Thymus (tissue), 11 donors: ENCODE data around the gene RBM19. TPM values are rescaled to one million over a fixed set of nuclear protein-coding genes. Genes with fewer than 3 reads are reported as not detected.

ENCODE experiments used
- DNase-seq, 9 donors: peaks; one replicate each; pipeline ENCODE4 v3.0.0-alpha.2; 2013; ENCODE audit warnings: low spot score in 9 of 9, low read depth in 6 of 9, missing footprints in 1 of 9
- H3K27ac ChIP-seq, 2 donors: one replicate each; pipeline ENCODE4 v1.5.1; 2013; ENCODE audit warnings: control low read depth in 1 of 2, low read depth in 1 of 2, low read length in 1 of 2, mild to moderate bottlenecking in 1 of 2, moderate library complexity in 1 of 2
- H3K27me3 ChIP-seq, 2 donors: one replicate each; pipeline ENCODE4 v1.5.1; 2013; ENCODE audit warnings: low read length in 1 of 2; ENCODE audit not compliant: control insufficient read depth in 2 of 2, insufficient read depth in 1 of 2
- H3K36me3 ChIP-seq, 2 donors: one replicate each; pipeline ENCODE4 v1.5.1; 2013; ENCODE audit warnings: low read length in 1 of 2, mild to moderate bottlenecking in 1 of 2, moderate library complexity in 1 of 2; ENCODE audit not compliant: control insufficient read depth in 2 of 2, insufficient read depth in 2 of 2
- H3K4me1 ChIP-seq, 2 donors: one replicate each; pipeline ENCODE4 v1.5.1; 2013; ENCODE audit warnings: low read length in 2 of 2; ENCODE audit not compliant: control insufficient read depth in 2 of 2, insufficient read depth in 2 of 2
- H3K4me3 ChIP-seq, 2 donors: one replicate each; pipeline ENCODE4 v1.5.1; 2013; ENCODE audit warnings: low read length in 2 of 2, control low read depth in 1 of 2, mild to moderate bottlenecking in 1 of 2
- H3K9me3 ChIP-seq, 2 donors: one replicate each; pipeline ENCODE4 v1.5.1; 2013; ENCODE audit warnings: low read length in 1 of 2, mild to moderate bottlenecking in 1 of 2; ENCODE audit not compliant: control insufficient read depth in 2 of 2, insufficient read depth in 1 of 2
- WGBS: extraction: QIAGEN DNeasy Blood & Tissue Kit; methylation state at CpG from one replicate; pipeline ENCODE4 v1.1.7; 2013; 5-methylcytosine and 5-hydroxymethylcytosine counted together
- polyA plus RNA-seq: library from polyadenylated mRNA; stranded (reverse); fragments of 200-250 nt; gene quantifications from one replicate; pipeline ENCODE4 v1.2.3, GENCODE V29; 2013
- total RNA-seq: library from RNA; stranded (reverse); fragments of 120-200 nt; gene quantifications from one replicate; pipeline ENCODE4 v1.2.4, GENCODE V29; 2013
- donor health status: healthy.

Gene RBM19
- total and polyA plus RNA-seq, 2 donors, result 16.0 to 24.2 TPM

- Histone ChIP-seq H3K27ac (no peak overlapping the region), H3K9me3 (no peaks in the 10 kb centered on the region), H3K36me3 (no peaks in the 10 kb centered on the region), H3K4me3 (no peak overlapping the region), H3K27me3 (no peaks in the 10 kb centered on the region), H3K4me1 (no peaks in the 10 kb centered on the region)
- over 99% methylated on average over 2 of the region's 2 CpGs for WGBS
- no peak for DNase-seq
Observed at GRCh38 chr12:113888435-113888834, 77.7 kb downstream of the RBM19 start.

DNA sequence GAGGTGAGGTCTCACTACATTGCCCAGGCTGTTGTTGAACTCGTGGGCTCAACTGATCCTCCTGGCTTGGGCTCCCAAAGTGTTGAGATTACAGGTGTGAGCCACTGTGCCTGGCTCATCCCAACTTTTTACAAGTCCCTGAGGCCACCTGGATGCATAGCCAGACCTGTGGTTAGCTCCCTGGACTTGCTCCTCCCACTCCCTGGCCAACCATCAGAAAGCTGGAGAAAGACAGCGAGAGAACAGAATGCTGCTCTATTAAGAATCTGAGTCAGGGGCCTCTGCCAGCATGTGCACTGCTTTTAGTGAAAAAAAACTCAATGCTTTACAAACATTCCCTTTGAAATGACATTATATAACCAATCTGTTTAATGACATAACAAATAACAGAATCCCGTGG is 78.2 kb downstream of the RBM19 start:
- no peak overlapping the region for H3K27ac ChIP-seq
- H3K4me3 ChIP-seq, result no peak overlapping the region
- H3K4me1 ChIP-seq, result no peaks in the 10 kb centered on the region
- WGBS, result 100% methylated on average over 3 of the region's 3 CpGs
- H3K27me3 ChIP-seq, result no peaks in the 10 kb centered on the region
- H3K9me3 ChIP-seq, result no peaks in the 10 kb centered on the region
- H3K36me3 ChIP-seq, result no peaks in the 10 kb centered on the region
- DNase-seq, result no peak

DNA sequence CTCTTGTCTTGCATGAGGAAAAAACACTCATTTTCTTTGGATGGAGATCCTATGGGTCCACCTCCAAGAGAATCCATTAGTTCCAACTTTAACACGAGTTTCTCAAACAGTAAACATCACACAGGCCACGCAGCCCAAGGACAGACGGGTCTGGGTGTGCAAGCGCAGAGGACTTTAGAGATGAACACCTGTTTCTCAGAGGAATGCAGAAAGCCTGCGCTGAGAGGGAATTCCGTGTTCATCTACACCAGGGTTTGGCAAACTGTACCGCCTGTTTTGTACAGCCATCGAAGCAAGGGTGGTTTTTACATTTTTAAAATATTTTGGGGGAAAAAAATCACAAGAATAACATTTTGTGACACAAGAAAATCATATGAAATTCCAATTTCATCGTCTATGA is 79.4 kb downstream of the RBM19 start:
- no peaks in the 10 kb centered on the region for H3K27me3 ChIP-seq
- no peaks in the 10 kb centered on the region for H3K9me3 ChIP-seq
- H3K36me3 ChIP-seq, result no peaks in the 10 kb centered on the region
- H3K4me3 ChIP-seq, result no peak overlapping the region
- no peak for DNase-seq
- 98% methylated on average over 9 of the region's 9 CpGs for WGBS
- no peaks in the 10 kb centered on the region for H3K4me1 ChIP-seq
- no peak overlapping the region for H3K27ac ChIP-seq

- H3K4me3 ChIP-seq, result no peak overlapping the region
- DNase-seq, result no peak
- 97% methylated on average over 3 of the region's 3 CpGs for WGBS
- H3K9me3 ChIP-seq, result no peaks in the 10 kb centered on the region
- no peaks in the 10 kb centered on the region for H3K27me3 ChIP-seq
- no peaks in the 10 kb centered on the region for H3K36me3 ChIP-seq
- H3K4me1 ChIP-seq, result no peaks in the 10 kb centered on the region
- no peak overlapping the region for H3K27ac ChIP-seq
Observed at GRCh38 chr12:113884392-113884791, 81.7 kb downstream of the RBM19 start.

- WGBS, result 94% methylated on average over 2 of the region's 2 CpGs
- H3K36me3 ChIP-seq, result peaks cover 0 to 3% of the 10 kb centered on the region in 2 donors
- no peaks in the 10 kb centered on the region for H3K9me3 ChIP-seq
- no peak overlapping the region for H3K4me3 ChIP-seq
- DNase-seq, result no peak
- no peaks in the 10 kb centered on the region for H3K27me3 ChIP-seq
- H3K4me1 ChIP-seq, result no peaks in the 10 kb centered on the region
- H3K27ac ChIP-seq, result no peak overlapping the region
Observed at GRCh38 chr12:113882690-113883089, 83.4 kb downstream of the RBM19 start.

DNA sequence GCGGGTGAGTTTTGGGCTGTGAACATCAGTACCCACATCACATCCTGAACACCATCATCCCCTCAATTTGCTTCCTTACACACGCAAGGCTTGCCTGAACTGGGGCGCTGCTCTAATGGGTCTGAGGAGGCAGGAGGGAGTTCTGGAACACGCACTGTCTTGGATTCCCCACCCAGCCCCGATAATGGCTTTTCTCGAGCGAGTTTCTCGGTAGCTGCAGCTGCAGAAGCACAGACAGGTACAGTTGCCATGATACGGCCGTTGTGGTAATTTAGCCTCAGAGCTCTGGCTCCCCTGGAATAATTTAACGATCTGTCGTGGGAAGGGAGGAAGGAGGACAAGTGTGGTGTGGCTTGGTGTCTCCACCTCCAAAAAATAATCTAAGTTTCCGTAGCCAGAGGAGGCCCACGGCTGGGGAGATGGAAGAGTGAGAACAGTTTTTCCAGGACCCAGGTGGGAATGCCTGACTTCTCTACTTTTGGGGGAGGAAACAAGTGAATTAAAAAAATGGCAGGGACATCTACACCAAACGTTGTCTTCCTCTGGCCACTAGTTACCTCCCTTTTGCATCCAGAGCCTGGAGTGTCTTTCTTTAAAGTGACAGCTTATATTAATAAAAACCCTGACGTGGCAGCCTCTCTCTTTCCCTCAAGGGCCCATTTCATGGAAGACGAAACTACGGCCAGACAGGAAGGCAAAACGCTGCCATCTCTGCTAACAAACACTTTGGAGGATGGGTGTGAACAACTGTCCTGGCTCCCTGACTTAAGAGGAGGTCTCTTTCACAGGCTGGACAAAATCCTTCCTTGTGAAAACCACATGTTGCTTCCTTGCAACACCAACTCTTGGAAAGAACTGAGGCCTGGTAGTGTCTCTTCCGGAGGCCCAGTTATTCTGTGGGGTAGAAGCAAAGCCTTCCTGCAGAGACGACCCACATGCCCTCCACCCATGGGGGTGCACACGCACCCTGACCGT is 84.8 kb downstream of the RBM19 start:
- Histone ChIP-seq H3K36me3 (peaks cover 0 to 6% of the 10 kb centered on the region in 2 donors), H3K9me3 (no peaks in the 10 kb centered on the region), H3K4me3 (no peak overlapping the region), H3K27ac (no peak overlapping the region), H3K4me1 (no peaks in the 10 kb centered on the region), H3K27me3 (no peaks in the 10 kb centered on the region)
- 94% methylated on average over 23 of the region's 23 CpGs for WGBS
- DNase-seq, result no peak

- H3K9me3 ChIP-seq, result no peaks in the 10 kb centered on the region
- 95% methylated on average over 11 of the region's 11 CpGs for WGBS
- no peak for DNase-seq
- H3K27me3 ChIP-seq, result no peaks in the 10 kb centered on the region
- peaks cover 0 to 6% of the 10 kb centered on the region in 2 donors for H3K36me3 ChIP-seq
- H3K4me1 ChIP-seq, result no peaks in the 10 kb centered on the region
- no peak overlapping the region for H3K27ac ChIP-seq
- H3K4me3 ChIP-seq, result no peak overlapping the region
Observed at GRCh38 chr12:113880326-113880725, 85.8 kb downstream of the RBM19 start.

- H3K27ac ChIP-seq, result no peak overlapping the region
- H3K4me1 ChIP-seq, result no peaks in the 10 kb centered on the region
- 97% methylated on average over 3 of the region's 3 CpGs for WGBS
- H3K36me3 ChIP-seq, result peaks cover 0 to 10% of the 10 kb centered on the region in 2 donors
- no peak for DNase-seq
- no peak overlapping the region for H3K4me3 ChIP-seq
- no peaks in the 10 kb centered on the region for H3K27me3 ChIP-seq
- no peaks in the 10 kb centered on the region for H3K9me3 ChIP-seq
Observed at GRCh38 chr12:113879658-113880057, 86.5 kb downstream of the RBM19 start.

- no peak overlapping the region for H3K4me3 ChIP-seq
- H3K27me3 ChIP-seq, result no peaks in the 10 kb centered on the region
- no peaks in the 10 kb centered on the region for H3K9me3 ChIP-seq
- no peak overlapping the region for H3K27ac ChIP-seq
- WGBS, result 99% methylated on average over 5 of the region's 5 CpGs
- H3K36me3 ChIP-seq, result peaks cover 0 to 10% of the 10 kb centered on the region in 2 donors
- DNase-seq, result no peak
- H3K4me1 ChIP-seq, result no peaks in the 10 kb centered on the region
Observed at GRCh38 chr12:113877607-113878006, 88.5 kb downstream of the RBM19 start.
